ENCODE results near the gene ARHGEF19.
A peak's percentile ranks its signal among the peaks of the same experiment; 100 is the strongest.

GRCh38 chr1:16187748-16188401, 24.6 kb downstream of the ARHGEF19 start:
- peak; percentile 97 for TF ChIP-seq CTCF (IDR thresholded peaks at IDR 0.05; ENCODE audit: low read depth, low read length, poor library complexity, severe bottlenecking)
- no peak for TF ChIP-seq EZH2phosphoT487 (IDR thresholded peaks at IDR 0.05; ENCODE audit: borderline replicate concordance, low read length)

Data from DOHH2 (cell line).